ENCODE measurements around the gene RTL1. TPM values are rescaled to one million over a fixed set of nuclear protein-coding genes. Genes with fewer than 3 reads are reported as not detected.

RTL1 gene
- polyA plus RNA-seq, 1 of the 3 experiments (the other 2 are of a cell fraction) = 0.07 TPM

DNA sequence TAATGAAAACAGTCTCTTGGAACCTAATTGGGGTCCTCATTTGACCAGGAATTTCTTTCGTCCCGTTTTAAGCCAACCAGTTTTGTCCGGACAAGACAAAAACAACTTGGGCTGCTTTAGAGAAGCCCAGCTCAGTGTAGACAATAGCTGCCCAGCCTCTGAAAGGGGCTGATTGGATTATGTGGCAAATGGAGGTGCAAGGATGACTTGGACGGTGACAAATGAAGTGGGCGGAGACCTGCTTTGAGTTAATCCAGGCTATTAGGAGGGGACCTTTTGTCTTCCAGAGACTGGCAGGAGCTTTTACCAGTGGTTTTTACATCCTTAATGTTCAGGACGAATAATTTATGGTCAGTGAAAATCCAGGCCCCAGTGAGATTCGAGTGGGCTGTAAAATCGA is 72.8 kb downstream of the RTL1 start:
- no peaks in the 10 kb centered on the region for H3K36me3 ChIP-seq (replicated peaks in 1 of 2; ENCODE audit: control insufficient read depth in 1 of 2, insufficient read depth in 2 of 2, low read length in 1 of 2)
- ChIA-PET CTCF (no interaction called here), POLR2A (no interaction called here)
- no peak overlapping the region for H2AFZ ChIP-seq (ENCODE audit: low read depth)
- H3F3A ChIP-seq (replicated peaks; ENCODE audit: insufficient read depth) = no peaks in the 10 kb centered on the region
- no peak for TF ChIP-seq POLR2AphosphoS5 (IDR thresholded peaks at IDR 0.05; ENCODE audit: low read depth, low read length)
- no peak for TF ChIP-seq RAD21 (IDR thresholded peaks at IDR 0.05; ENCODE audit: low read length)
- TF ChIP-seq, protein P1, sequence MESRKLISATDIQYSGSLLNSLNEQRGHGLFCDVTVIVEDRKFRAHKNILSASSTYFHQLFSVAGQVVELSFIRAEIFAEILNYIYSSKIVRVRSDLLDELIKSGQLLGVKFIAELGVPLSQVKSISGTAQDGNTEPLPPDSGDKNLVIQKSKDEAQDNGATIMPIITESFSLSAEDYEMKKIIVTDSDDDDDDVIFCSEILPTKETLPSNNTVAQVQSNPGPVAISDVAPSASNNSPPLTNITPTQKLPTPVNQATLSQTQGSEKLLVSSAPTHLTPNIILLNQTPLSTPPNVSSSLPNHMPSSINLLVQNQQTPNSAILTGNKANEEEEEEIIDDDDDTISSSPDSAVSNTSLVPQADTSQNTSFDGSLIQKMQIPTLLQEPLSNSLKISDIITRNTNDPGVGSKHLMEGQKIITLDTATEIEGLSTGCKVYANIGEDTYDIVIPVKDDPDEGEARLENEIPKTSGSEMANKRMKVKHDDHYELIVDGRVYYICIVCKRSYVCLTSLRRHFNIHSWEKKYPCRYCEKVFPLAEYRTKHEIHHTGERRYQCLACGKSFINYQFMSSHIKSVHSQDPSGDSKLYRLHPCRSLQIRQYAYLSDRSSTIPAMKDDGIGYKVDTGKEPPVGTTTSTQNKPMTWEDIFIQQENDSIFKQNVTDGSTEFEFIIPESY (IDR thresholded peaks at IDR 0.05; ENCODE audit: borderline replicate concordance, low read depth) = no peak
- no peak for TF ChIP-seq SMC3 (IDR thresholded peaks at IDR 0.05; ENCODE audit: low read depth, low read length)
- TF ChIP-seq ELF1 (IDR thresholded peaks at IDR 0.05) = no peak
- TF ChIP-seq EZH2phosphoT487 (IDR thresholded peaks at IDR 0.05; ENCODE audit: borderline replicate concordance, low read depth) = no peak
- TF ChIP-seq TCF12 (IDR thresholded peaks at IDR 0.05) = no peak
- no peak for TF ChIP-seq RXRA (IDR thresholded peaks at IDR 0.05; ENCODE audit: borderline replicate concordance, low read depth)
- TF ChIP-seq FOXJ3 (CRISPR knock-in tag; IDR thresholded peaks at IDR 0.05) = no peak
- TF ChIP-seq, protein P2, sequence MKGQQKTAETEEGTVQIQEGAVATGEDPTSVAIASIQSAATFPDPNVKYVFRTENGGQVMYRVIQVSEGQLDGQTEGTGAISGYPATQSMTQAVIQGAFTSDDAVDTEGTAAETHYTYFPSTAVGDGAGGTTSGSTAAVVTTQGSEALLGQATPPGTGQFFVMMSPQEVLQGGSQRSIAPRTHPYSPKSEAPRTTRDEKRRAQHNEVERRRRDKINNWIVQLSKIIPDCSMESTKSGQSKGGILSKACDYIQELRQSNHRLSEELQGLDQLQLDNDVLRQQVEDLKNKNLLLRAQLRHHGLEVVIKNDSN (IDR thresholded peaks at IDR 0.05; ENCODE audit: borderline replicate concordance, low read depth) = no peak
- TF ChIP-seq, protein P3, sequence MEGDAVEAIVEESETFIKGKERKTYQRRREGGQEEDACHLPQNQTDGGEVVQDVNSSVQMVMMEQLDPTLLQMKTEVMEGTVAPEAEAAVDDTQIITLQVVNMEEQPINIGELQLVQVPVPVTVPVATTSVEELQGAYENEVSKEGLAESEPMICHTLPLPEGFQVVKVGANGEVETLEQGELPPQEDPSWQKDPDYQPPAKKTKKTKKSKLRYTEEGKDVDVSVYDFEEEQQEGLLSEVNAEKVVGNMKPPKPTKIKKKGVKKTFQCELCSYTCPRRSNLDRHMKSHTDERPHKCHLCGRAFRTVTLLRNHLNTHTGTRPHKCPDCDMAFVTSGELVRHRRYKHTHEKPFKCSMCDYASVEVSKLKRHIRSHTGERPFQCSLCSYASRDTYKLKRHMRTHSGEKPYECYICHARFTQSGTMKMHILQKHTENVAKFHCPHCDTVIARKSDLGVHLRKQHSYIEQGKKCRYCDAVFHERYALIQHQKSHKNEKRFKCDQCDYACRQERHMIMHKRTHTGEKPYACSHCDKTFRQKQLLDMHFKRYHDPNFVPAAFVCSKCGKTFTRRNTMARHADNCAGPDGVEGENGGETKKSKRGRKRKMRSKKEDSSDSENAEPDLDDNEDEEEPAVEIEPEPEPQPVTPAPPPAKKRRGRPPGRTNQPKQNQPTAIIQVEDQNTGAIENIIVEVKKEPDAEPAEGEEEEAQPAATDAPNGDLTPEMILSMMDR (IDR thresholded peaks at IDR 0.05) = no peak
- no peak for TF ChIP-seq GATA2 (CRISPR knock-in tag; IDR thresholded peaks at IDR 0.05)
- TF ChIP-seq EP300 (IDR thresholded peaks at IDR 0.05; ENCODE audit: borderline replicate concordance in 1 of 2, low read depth in 1 of 2, low read length in 1 of 2) = no peak
- TF ChIP-seq, protein P4, sequence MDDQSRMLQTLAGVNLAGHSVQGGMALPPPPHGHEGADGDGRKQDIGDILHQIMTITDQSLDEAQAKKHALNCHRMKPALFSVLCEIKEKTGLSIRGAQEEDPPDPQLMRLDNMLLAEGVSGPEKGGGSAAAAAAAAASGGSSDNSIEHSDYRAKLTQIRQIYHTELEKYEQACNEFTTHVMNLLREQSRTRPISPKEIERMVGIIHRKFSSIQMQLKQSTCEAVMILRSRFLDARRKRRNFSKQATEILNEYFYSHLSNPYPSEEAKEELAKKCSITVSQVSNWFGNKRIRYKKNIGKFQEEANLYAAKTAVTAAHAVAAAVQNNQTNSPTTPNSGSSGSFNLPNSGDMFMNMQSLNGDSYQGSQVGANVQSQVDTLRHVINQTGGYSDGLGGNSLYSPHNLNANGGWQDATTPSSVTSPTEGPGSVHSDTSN (IDR thresholded peaks at IDR 0.05) = no peak
- TF ChIP-seq RCOR1 (IDR thresholded peaks at IDR 0.05; ENCODE audit: low read length) = no peak
- TF ChIP-seq, protein P5, sequence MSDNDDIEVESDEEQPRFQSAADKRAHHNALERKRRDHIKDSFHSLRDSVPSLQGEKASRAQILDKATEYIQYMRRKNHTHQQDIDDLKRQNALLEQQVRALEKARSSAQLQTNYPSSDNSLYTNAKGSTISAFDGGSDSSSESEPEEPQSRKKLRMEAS (IDR thresholded peaks at IDR 0.05; ENCODE audit: low read depth) = no peak
- TF ChIP-seq JUND (IDR thresholded peaks at IDR 0.05) = no peak
- TF ChIP-seq TAF1 (IDR thresholded peaks at IDR 0.05; ENCODE audit: borderline replicate concordance, low read depth, low read length) = no peak
- no peaks in the 10 kb centered on the region for H3K79me2 ChIP-seq (ENCODE audit: insufficient read depth)
- no peak overlapping the region for H3K27ac ChIP-seq (ENCODE audit: low read depth in 2 of 2, low read length in 1 of 2)
- H3K27me3 ChIP-seq (ENCODE audit: insufficient read depth) = no peaks in the 10 kb centered on the region
- H3K9ac ChIP-seq = no peak overlapping the region
- H3K9me3 ChIP-seq = no peaks in the 10 kb centered on the region
- no peaks in the 10 kb centered on the region for H4K20me1 ChIP-seq (ENCODE audit: insufficient read depth)
- no peaks in the 10 kb centered on the region for H3K9me2 ChIP-seq
- peaks cover 0 to 11% of the 10 kb centered on the region in 2 experiments; a peak in 1 of 4 replicates for H3K4me1 ChIP-seq (ENCODE audit: control insufficient read depth in 1 of 2, insufficient read depth in 2 of 2, low read depth in 1 of 2, low read length in 1 of 2)
- no peak for DNase-seq
- H3K4me2 ChIP-seq = no peak overlapping the region
- WGBS (ENCODE audit: low lambda C conversion rate) = 54% methylated on average over 8 of the region's 8 CpGs
- no peak overlapping the region for H3K4me3 ChIP-seq (ENCODE audit: low read depth in 2 of 2, low read length in 1 of 2)

Small RNA genes lying within 50 kb of the gene (small RNA-seq; reads per million reads assigned to genes)
- gene MIR127 (0 reads per million in 7 experiments), gene MIR136 (0 reads per million in 7 experiments), gene MIR337 (0 to 3.4 (median 0) reads per million in 7 experiments), gene MIR370 (0 to 9.0 (median 0.11) reads per million in 7 experiments), gene MIR431 (0 reads per million in 7 experiments), gene MIR432 (0 reads per million in 7 experiments), gene MIR433 (0 reads per million in 7 experiments), gene MIR493 (0 to 7.9 (median 0) reads per million in 7 experiments), gene RF02145 (0 reads per million in 7 experiments), gene SNORD112 (0 reads per million in 7 experiments), gene SNORD113-1 (0 reads per million in 7 experiments), gene SNORD113-2 (0 reads per million in 7 experiments), gene SNORD113-3 (0 to 6.7 (median 0) reads per million in 7 experiments), gene SNORD113-4 (0 to 4.7 (median 0) reads per million in 7 experiments), gene SNORD113-5 (0 to 45.2 (median 1.9) reads per million in 7 experiments), gene SNORD113-6 (0 to 4.2 (median 0) reads per million in 7 experiments), gene SNORD113-7 (0 to 46.3 (median 2.7) reads per million in 7 experiments), gene SNORD113-8 (0 to 65.6 (median 3.9) reads per million in 7 experiments), gene SNORD113-9 (0 to 5.7 (median 0.11) reads per million in 7 experiments), gene SNORD114-1 (0 to 21.5 (median 0.43) reads per million in 7 experiments), gene SNORD114-2 (0 reads per million in 7 experiments), gene SNORD114-3 (0 to 5.7 (median 0) reads per million in 7 experiments)

Other genes with a start within 250 kb of the RTL1 start
- gene DLK1, start 176.8 kb downstream of the RTL1 start, polyA plus RNA-seq (2012; rRNA removed) = 1.2 and 1.7 TPM in 2 replicates
- not detected in 2 replicates for gene MEG3, start 77.6 kb downstream of the RTL1 start, polyA plus RNA-seq (2012; rRNA removed)